Neuron (in vitro differentiated cells): Measurements from ENCODE around the gene TRIP4.

ENCODE experiments used
- H2AFZ ChIP-seq: one replicate; pipeline ENCODE4 v1.6.1; 2013; ENCODE audit warnings: low read depth, mild to moderate bottlenecking, inconsistent platforms, low read length, moderate library complexity
- H3K27me3 ChIP-seq: one replicate; pipeline ENCODE4 v1.6.1; 2013; ENCODE audit warnings: low read length; ENCODE audit not compliant: insufficient read depth
- H3K36me3 ChIP-seq: one replicate; pipeline ENCODE4 v1.6.1; 2013; ENCODE audit warnings: low read length; ENCODE audit not compliant: insufficient read depth
- H3K4me1 ChIP-seq: one replicate; pipeline ENCODE4 v1.6.1; 2013; ENCODE audit warnings: low read length; ENCODE audit not compliant: insufficient read depth
- H3K4me3 ChIP-seq: 2 replicates; pipeline ENCODE4 v1.5.1; 2013; ENCODE audit warnings: mild to moderate bottlenecking, low read length, moderate library complexity
- H3K9me3 ChIP-seq: one replicate; pipeline ENCODE4 v1.6.1; 2013; ENCODE audit warnings: low read length

Gene TRIP4

GRCh38 chr15:64441852-64442251 is 54.2 kb downstream of the TRIP4 start:
- H3K36me3 ChIP-seq = peaks cover 7% of the 10 kb centered on the region
- H3K9me3 ChIP-seq = no peaks in the 10 kb centered on the region
- no peak overlapping the region for H3K4me3 ChIP-seq
- no peaks in the 10 kb centered on the region for H3K27me3 ChIP-seq
- no peak overlapping the region for H2AFZ ChIP-seq
- no peaks in the 10 kb centered on the region for H3K4me1 ChIP-seq

DNA sequence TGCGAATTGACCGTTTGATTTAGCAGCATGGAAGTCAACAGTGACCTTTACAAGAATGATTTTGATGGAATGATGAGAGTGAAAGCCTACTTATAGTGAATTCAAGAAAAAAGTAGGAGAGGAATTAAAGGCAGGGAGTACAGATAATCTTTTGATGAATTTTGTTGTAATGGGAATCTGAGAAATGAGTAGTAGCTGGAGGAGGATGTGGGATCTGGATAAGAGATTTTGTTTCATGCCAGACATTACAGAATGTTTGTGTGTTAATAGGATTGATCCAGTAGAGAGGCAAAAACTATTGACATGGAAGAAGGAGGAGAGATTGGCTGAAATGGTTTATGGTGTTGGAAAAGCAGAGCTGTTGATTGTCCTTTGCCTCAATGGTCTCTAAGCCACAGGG is 55.4 kb downstream of the TRIP4 start:
- peaks cover 11% of the 10 kb centered on the region for H3K36me3 ChIP-seq
- H2AFZ ChIP-seq = no peak overlapping the region
- H3K9me3 ChIP-seq = no peaks in the 10 kb centered on the region
- H3K4me3 ChIP-seq = no peak overlapping the region
- H3K4me1 ChIP-seq = no peaks in the 10 kb centered on the region
- no peaks in the 10 kb centered on the region for H3K27me3 ChIP-seq

DNA sequence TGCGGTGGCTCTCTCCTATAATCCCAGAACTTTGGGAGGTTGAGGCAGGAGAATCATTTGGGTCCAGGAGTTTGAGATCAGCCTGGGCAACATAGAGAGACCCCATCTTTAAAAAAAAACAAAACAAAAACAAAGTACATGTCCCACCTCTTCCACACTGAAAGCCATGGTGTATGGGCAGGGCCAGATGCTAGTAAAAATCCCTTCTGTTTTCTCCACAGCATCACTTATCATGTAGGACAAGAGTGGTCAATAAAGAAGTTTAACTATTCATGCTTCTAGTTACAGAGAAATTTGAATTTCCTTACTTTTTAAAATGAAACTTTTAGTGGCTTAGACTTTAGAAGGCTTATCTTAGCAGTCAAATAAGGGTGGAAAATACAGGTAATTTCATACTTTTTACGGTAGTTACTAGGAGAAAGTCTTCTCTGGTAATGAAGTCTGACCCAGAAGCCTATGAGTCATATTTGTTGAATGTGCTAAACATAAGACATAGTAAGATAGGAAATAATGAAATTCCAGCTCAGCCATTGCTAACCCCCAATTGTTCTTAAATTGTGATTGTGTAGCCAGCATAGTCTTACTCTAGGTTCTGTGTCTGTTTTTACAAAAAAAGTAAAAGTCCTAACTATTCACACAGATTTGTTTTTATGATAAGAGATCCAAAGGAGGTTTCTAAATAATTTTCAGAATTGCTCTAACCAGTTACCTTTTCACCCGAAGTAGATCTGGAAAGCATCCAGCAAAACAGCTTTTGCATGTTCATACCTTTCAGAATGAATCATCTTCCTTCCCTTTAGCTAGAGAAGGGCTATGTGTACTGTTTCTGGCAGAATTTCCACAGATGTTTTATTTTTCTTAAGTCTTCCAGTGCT is 56.3 kb downstream of the TRIP4 start:
- H2AFZ ChIP-seq = no peak overlapping the region
- H3K4me1 ChIP-seq = no peaks in the 10 kb centered on the region
- H3K4me3 ChIP-seq = no peak overlapping the region
- H3K36me3 ChIP-seq = peaks cover 16% of the 10 kb centered on the region
- H3K9me3 ChIP-seq = no peaks in the 10 kb centered on the region
- H3K27me3 ChIP-seq = no peaks in the 10 kb centered on the region

GRCh38 chr15:64444836-64445235 is 57.2 kb downstream of the TRIP4 start:
- H2AFZ ChIP-seq = no peak overlapping the region

DNA sequence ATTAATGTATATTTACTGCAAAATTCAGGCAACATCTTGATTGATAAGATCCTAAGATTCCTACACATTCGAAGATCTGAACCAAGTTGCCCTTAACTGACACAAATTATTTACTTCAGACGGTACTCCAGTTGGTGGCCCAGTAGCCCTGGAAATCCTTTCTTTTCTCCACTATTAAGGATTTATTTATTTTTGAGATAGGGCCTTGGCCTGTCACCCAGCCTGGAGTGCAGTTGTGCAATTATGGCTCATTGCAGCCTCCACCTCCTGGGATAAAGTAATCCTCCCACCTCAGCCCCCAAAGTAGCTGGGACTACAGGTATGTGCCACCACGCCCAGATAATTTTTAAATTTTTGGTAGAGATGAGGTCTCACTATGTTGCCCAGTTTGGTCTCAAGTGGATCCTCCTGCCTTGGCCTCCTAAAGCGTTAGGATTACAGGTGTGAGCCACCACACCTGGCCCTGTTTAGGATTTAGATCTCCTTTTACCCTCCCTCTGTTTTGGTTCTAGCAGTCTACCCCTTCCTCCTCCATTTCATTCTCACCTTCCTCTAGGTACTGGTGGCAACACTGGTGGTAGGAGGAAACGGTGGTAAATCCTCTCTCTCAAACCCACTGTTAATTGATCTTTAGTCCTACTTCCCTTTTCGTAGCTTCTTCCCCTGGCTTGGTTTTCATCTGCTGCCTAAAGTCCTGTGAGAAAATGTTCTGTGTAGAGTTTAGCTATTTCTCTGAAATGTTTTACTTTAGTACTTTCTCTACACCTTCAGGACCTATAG is 60.1 kb downstream of the TRIP4 start:
- Histone ChIP-seq H3K36me3 (peaks cover 15% of the 10 kb centered on the region), H3K4me3 (no peak overlapping the region), H2AFZ (no peak overlapping the region), H3K9me3 (no peaks in the 10 kb centered on the region), H3K4me1 (peaks cover 2% of the 10 kb centered on the region), H3K27me3 (no peaks in the 10 kb centered on the region)

More at GRCh38 chr15:64444836-64445235, 57.2 kb downstream of the TRIP4 start:
- Histone ChIP-seq H3K4me1 (no peaks in the 10 kb centered on the region), H3K27me3 (no peaks in the 10 kb centered on the region), H3K36me3 (peaks cover 17% of the 10 kb centered on the region), H3K9me3 (no peaks in the 10 kb centered on the region), H3K4me3 (no peak overlapping the region)

- Histone ChIP-seq H3K4me1 (peaks cover 54% of the 10 kb centered on the region), H2AFZ (no peak overlapping the region), H3K36me3 (peaks cover 7% of the 10 kb centered on the region), H3K4me3 (no peak overlapping the region), H3K9me3 (no peaks in the 10 kb centered on the region), H3K27me3 (no peaks in the 10 kb centered on the region)
Observed at GRCh38 chr15:64452988-64453688, 65.5 kb downstream of the TRIP4 start.

- H3K4me1 ChIP-seq = peaks cover 54% of the 10 kb centered on the region
Observed at GRCh38 chr15:64453689-64454037, 66.0 kb downstream of the TRIP4 start.

GRCh38 chr15:64454282-64454681 is 66.6 kb downstream of the TRIP4 start:
- H3K36me3 ChIP-seq = peaks cover 5% of the 10 kb centered on the region
- no peaks in the 10 kb centered on the region for H3K9me3 ChIP-seq
- H3K4me1 ChIP-seq = peaks cover 56% of the 10 kb centered on the region
- H2AFZ ChIP-seq = no peak overlapping the region
- H3K27me3 ChIP-seq = no peaks in the 10 kb centered on the region
- no peak overlapping the region for H3K4me3 ChIP-seq

More at GRCh38 chr15:64453689-64454037, 66.0 kb downstream of the TRIP4 start:
- Histone ChIP-seq H2AFZ (no peak overlapping the region), H3K9me3 (no peaks in the 10 kb centered on the region), H3K36me3 (peaks cover 4% of the 10 kb centered on the region), H3K4me3 (no peak overlapping the region), H3K27me3 (no peaks in the 10 kb centered on the region)

DNA sequence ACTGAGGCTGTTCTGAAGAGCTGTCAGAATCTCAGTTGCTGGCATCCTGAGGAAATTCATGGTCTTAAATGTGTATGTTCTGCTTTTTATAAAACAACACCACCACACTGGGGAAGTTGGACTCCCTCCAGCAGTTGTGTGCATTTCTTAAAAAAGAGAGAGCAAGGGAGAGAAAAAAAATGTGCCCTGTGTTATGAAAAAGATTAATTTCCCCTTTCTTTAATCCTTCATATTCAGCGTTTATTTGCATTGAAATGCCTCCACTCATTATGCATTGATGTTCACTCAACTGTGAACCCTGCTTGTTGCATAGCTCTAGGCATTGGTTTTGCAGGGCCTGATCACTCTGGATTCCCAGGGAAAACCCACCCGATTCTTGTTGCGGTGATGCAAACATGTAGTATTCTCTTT is 68.3 kb downstream of the TRIP4 start:
- no peak overlapping the region for H3K4me3 ChIP-seq
- H3K27me3 ChIP-seq = no peaks in the 10 kb centered on the region
- no peak overlapping the region for H2AFZ ChIP-seq
- H3K36me3 ChIP-seq = peaks cover 2% of the 10 kb centered on the region
- H3K4me1 ChIP-seq = peaks cover 57% of the 10 kb centered on the region
- no peaks in the 10 kb centered on the region for H3K9me3 ChIP-seq

GRCh38 chr15:64456634-64457108 is 69.0 kb downstream of the TRIP4 start:
- Histone ChIP-seq H2AFZ (no peak overlapping the region), H3K4me3 (no peak overlapping the region), H3K27me3 (no peaks in the 10 kb centered on the region), H3K4me1 (peaks cover 57% of the 10 kb centered on the region), H3K9me3 (no peaks in the 10 kb centered on the region), H3K36me3 (peaks cover 2% of the 10 kb centered on the region)

- no peak overlapping the region for H3K4me3 ChIP-seq
- peaks cover 60% of the 10 kb centered on the region for H3K4me1 ChIP-seq
Observed at GRCh38 chr15:64459066-64459781, 71.6 kb downstream of the TRIP4 start.

DNA sequence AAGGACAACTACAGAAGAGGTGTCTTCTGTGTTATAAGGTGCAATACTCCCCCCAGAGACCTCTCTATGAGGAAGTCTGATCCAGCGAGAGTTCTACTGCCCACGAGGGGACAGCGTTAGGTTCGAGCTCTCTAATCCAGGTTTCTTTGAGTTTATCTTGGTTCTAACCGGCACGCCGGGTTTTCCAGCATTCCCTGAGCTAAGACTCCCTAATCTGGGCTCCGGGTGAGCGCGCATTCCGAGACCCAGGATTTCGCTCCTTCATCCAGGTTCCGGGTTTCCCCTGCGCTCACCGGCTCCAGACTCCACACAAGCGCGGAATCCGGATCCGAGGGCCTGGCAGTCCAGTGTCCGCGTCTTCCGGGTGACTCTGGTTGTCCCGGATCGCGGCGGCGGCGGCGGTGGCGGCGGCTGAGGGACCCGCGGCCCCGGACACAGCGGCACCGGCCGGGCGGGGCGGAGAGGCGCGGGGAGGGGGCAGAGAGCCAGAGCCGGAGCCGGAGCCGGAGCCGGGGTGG is 72.6 kb downstream of the TRIP4 start, which contains the start of gene ZNF609:
Gene ZNF609 (plus strand): TSS at position 373 of the 518 bp plus-strand sequence. CDS start 38,842 bp downstream, outside the sequence.
- peak within 1 kb of the TSS; percentile 4 for H2AFZ ChIP-seq
- peaks cover 3% of the 10 kb centered on the region for H3K36me3 ChIP-seq
- H3K9me3 ChIP-seq = no peaks in the 10 kb centered on the region
- H3K27me3 ChIP-seq = no peaks in the 10 kb centered on the region
- peaks cover 56% of the 10 kb centered on the region for H3K4me1 ChIP-seq
- peak within 1 kb of the TSS; percentile 90 for H3K4me3 ChIP-seq

More at GRCh38 chr15:64459066-64459781, 71.6 kb downstream of the TRIP4 start:
- H3K36me3 ChIP-seq = peaks cover 2% of the 10 kb centered on the region
- H3K9me3 ChIP-seq = no peaks in the 10 kb centered on the region
- no peaks in the 10 kb centered on the region for H3K27me3 ChIP-seq
- H2AFZ ChIP-seq = no peak overlapping the region
